Left ventricle myocardium superior (tissue), 1 donor: ENCODE measurements around the gene MRFAP1L1. TPM values are rescaled to one million over a fixed set of nuclear protein-coding genes. Genes with fewer than 3 reads are reported as not detected.
A peak's percentile ranks its signal among the peaks of the same experiment; 100 is the strongest.
"Not testable (repeated sequence)": the region's sequence is repeated elsewhere in the genome, so short reads cannot be mapped to it uniquely, and the experiment has no call there.

Experiments used
- ATAC-seq: fragments of 200-7000 bp; cut with Tn5 transposase; one replicate; pipeline ENCODE4 v1.9.1; 2020; ENCODE audit warnings: mild to moderate bottlenecking, moderate library complexity
- DNase-seq: peaks from one replicate; pipeline ENCODE4 v3.0.0-alpha.2; 2020
- intact Hi-C: fragments of 100-400 bp; cut with micrococcal nuclease; formaldehyde crosslinking; loops from one replicate; pipeline ENCODE4 v1.11.0; 2022
- total RNA-seq: library from RNA; stranded (reverse); fragmentation: NEBNext Ultra II Directional; extraction: Animal tissue kit (Norgen Biotek cat#: 25700); gene quantifications from one replicate; pipeline ENCODE4 v1.2.1, GENCODE V29; 2021
- donor health status: DM: no; HTN: yes; CAD: no; lungs with severe emphysema.

The MRFAP1L1 gene
- total RNA-seq, 1 donor from 2014 or later: 42.9 TPM

- intact Hi-C loops: no loop called here
- DNase-seq (no peak), ATAC-seq (no peak)
Measured at GRCh38 chr4:6740347-6740746, 30.7 kb upstream of the MRFAP1L1 start.

GRCh38 chr4:6739920-6740319, 30.3 kb upstream of the MRFAP1L1 start:
- ATAC-seq: no peak
- intact Hi-C loops: no loop called here
- DNase-seq: no peak

GRCh38 chr4:6734165-6734786, 24.6 kb upstream of the MRFAP1L1 start:
- intact Hi-C loops: no loop called here
- ATAC-seq (no peak), DNase-seq (no peak)

GRCh38 chr4:6733358-6734164, 23.9 kb upstream of the MRFAP1L1 start:
- no peak for DNase-seq
- intact Hi-C loops: no loop called here
- no peak for ATAC-seq

- intact Hi-C loops: no loop called here
- DNase-seq (peak; percentile 82), ATAC-seq (peak; percentile 94)
Measured at GRCh38 chr4:6732441-6733357, 23.0 kb upstream of the MRFAP1L1 start.

DNA sequence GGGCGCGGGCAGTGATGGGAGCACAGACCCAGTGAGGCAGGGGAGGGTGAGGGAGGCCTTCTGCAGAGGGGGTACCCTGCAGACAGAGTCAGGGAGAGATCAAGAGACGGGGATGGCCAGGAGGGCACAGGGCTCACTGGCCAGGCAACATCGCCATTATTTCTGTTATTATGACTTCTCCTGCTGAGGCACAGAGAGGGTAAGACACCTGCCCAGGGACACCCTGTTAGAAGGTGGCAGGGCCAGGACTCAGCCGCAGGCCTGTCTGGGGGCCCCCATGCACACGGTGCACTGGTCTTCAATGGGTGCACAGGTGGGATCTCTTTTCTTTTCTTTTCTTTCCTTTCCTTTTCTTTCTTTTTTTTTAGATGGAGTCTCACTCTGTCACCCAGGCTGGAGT, 22.1 kb upstream of the MRFAP1L1 start:
- no peak for DNase-seq
- intact Hi-C loops: no loop called here
- ATAC-seq: no peak

GRCh38 chr4:6731318-6731675, 21.6 kb upstream of the MRFAP1L1 start:
- DNase-seq (no peak), ATAC-seq (no peak)
- intact Hi-C loops: no loop called here

DNA sequence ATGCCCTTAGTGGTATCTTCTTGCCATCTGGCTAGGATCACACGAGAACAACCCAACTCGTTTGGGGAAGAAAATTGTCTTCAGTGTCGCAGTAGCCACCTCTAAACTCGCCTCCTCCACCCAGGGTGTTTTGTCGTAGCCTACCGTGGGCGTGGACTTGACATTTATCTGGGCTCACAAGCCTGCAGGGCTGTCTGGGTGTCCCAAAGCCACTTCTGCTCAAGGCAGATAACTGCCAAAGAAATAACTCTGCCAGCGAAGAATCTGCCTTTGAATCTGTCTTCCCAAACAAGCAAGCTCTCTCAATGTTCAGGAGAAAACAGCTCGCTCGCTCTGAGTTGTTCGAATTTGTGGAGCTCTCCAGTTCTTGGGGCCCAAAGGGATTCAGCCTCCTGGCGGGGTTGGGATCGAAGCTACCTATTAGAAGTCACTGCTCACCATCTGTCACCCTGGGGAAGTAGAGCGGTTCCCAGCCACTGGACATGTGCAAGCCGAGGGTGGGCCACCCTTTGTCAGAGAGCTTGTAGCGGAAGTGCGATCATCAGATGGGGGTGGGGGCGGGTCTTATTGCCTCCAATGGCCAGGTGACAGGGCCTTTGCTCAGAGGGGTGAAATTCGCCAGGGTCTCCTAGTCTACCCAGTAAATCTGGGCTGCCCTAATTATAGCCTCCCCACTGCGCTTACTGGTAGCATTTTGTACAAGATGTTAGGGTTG, 21.1 kb upstream of the MRFAP1L1 start:
- ATAC-seq: peak; percentile 39
- intact Hi-C loops: no loop called here
- peak; percentile 45 for DNase-seq

- no peak for ATAC-seq
- no peak for DNase-seq
- intact Hi-C loops: loop anchor here (10.0 kb wide), 1 partner anchor 346 kb away; no protein-coding TSS in a partner anchor
Measured at GRCh38 chr4:6728320-6729029, 18.8 kb upstream of the MRFAP1L1 start.

GRCh38 chr4:6727943-6728250, 18.2 kb upstream of the MRFAP1L1 start:
- DNase-seq: no peak
- intact Hi-C loops: loop anchor here (10.0 kb wide), 1 partner anchor 347 kb away; no protein-coding TSS in a partner anchor
- no peak for ATAC-seq

DNA sequence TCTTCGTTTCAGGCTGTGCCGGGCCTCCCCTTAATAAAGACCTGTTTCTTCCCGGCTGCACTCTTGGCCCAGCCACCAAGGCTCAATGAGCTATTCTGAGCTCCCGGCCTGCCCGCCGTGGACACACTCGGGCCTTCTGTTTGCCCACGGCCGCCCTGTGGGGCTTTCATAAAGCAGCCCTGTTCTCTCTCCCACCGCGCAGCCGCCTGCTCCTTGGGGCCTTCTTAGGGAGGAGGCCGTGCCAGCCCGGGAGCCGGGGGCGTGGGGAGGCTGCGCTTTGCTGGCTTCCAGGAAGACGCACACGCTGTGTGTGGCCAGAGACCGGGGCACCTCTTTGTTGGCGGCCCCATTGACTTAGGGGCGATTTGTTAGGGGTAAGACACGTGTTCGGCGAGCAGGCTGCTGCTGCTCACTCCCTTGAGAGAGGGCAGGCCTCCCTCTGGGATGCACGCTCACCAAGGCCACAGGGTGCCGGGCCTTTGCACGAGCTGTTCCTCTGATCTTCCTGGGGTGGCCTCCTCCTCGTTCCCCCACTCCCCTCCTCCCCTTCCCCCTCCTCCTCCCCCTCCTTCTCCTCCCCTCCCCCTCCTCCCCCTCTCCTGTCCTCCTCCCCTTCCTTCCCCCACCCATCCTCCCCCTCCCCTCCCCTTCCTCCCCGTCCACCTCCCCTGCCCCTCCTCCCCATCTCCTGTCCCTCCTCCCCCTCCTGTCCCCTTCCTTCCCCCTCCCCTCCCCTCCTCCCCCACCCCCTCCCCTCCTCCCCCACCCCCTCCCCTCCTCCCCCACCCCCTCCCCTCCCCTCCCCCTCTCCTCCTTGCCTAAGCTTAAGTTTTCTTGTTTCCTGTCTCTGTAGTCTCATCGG, 17.6 kb upstream of the MRFAP1L1 start:
- DNase-seq (peak; percentile 50), ATAC-seq (peak; percentile 25)
- intact Hi-C loops: loop anchor here (10.0 kb wide), 1 partner anchor 347 kb away; no protein-coding TSS in a partner anchor

GRCh38 chr4:6725427-6725961, 15.8 kb upstream of the MRFAP1L1 start:
- intact Hi-C loops: loop anchor here (10.0 kb wide), 1 partner anchor 349 kb away; no protein-coding TSS in a partner anchor
- DNase-seq, ATAC-seq: not testable (repeated sequence)

GRCh38 chr4:6724421-6725111, 14.9 kb upstream of the MRFAP1L1 start:
- intact Hi-C loops: loop anchor here (10.0 kb wide), 1 partner anchor 350 kb away; no protein-coding TSS in a partner anchor
- ATAC-seq: no peak
- no peak for DNase-seq

GRCh38 chr4:6723851-6724250, 14.2 kb upstream of the MRFAP1L1 start:
- no peak for DNase-seq
- intact Hi-C loops: loop anchor here (10.0 kb wide), 1 partner anchor 351 kb away; no protein-coding TSS in a partner anchor
- ATAC-seq: no peak

GRCh38 chr4:6722891-6723290, 13.2 kb upstream of the MRFAP1L1 start:
- intact Hi-C loops: loop anchor here (10.0 kb wide), 1 partner anchor 352 kb away; no protein-coding TSS in a partner anchor
- ATAC-seq (no peak), DNase-seq (no peak)

DNA sequence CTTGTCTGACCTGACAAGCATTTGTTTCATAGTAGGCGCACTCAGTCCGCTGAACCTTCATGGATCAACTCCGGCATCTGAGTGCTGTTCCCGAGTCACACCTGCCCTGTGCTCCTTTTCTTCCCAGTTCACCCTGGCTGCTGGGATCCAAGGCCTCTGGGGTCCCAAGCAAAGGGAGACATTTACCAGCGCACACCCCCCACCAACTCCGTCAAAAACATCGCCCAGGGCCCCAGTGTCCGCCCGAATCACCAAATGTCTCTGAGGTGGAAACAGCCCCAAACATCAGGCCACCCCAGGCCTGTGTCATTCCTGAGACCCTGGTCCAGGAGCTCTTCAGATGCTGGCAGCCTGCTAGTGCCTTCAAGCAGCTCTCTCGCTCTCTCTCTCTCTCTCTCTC, 11.5 kb upstream of the MRFAP1L1 start:
- no peak for DNase-seq
- no peak for ATAC-seq
- intact Hi-C loops: loop anchor here (10.0 kb wide), 1 partner anchor 354 kb away; no protein-coding TSS in a partner anchor
